ENCODE results near the gene IL34.

IL34 gene

GRCh38 chr16:70678121-70678897 is 31.9 kb downstream of the IL34 start:
- DNase-seq (ENCODE audit: low spot score) = no peak

- no peak for DNase-seq (ENCODE audit: low spot score)
Measured at GRCh38 chr16:70678898-70679670, 32.7 kb downstream of the IL34 start.

- no peak for DNase-seq (ENCODE audit: low spot score)
Measured at GRCh38 chr16:70679671-70680494, 33.5 kb downstream of the IL34 start.

- DNase-seq (ENCODE audit: low spot score) = no peak
Measured at GRCh38 chr16:70680495-70681381, 34.4 kb downstream of the IL34 start.

GRCh38 chr16:70681382-70682238 is 35.3 kb downstream of the IL34 start:
- DNase-seq (ENCODE audit: low spot score) = peak; percentile 90

- DNase-seq (ENCODE audit: low spot score) = no peak
Measured at GRCh38 chr16:70682239-70683145, 36.1 kb downstream of the IL34 start.

- DNase-seq (ENCODE audit: low spot score) = no peak
Measured at GRCh38 chr16:70683146-70683944, 37.0 kb downstream of the IL34 start.

GRCh38 chr16:70684146-70685060 is 38.0 kb downstream of the IL34 start:
- no peak for DNase-seq (ENCODE audit: low spot score)

GRCh38 chr16:70685061-70685937 is 38.9 kb downstream of the IL34 start:
- DNase-seq (ENCODE audit: low spot score) = no peak

GRCh38 chr16:70685938-70686375 is 39.6 kb downstream of the IL34 start, which contains the start of gene MTSS2:
Gene MTSS2 (minus strand): TSS chr16:70686053. CDS start chr16:70685791, 262 bp downstream.
- peak; percentile 87 for DNase-seq (ENCODE audit: low spot score)

- no peak for DNase-seq (ENCODE audit: low spot score)
Measured at GRCh38 chr16:70686376-70687101, 40.2 kb downstream of the IL34 start.

- DNase-seq (ENCODE audit: low spot score) = no peak
Measured at GRCh38 chr16:70687102-70687511, 40.7 kb downstream of the IL34 start.

- no peak for DNase-seq (ENCODE audit: low spot score)
Measured at GRCh38 chr16:70687671-70688245, 41.4 kb downstream of the IL34 start.

GRCh38 chr16:70688246-70688742 is 41.9 kb downstream of the IL34 start:
- DNase-seq (ENCODE audit: low spot score) = peak; percentile 91

All from putamen (tissue), 1 donor.